K562 (cell line): ENCODE results near the gene IQUB. TPM values are rescaled to one million over a fixed set of nuclear protein-coding genes. Genes with fewer than 3 reads are reported as not detected.

Experiments
- ATAC-seq: fragments of 200-7000 bp; cut with Tn5 transposase; 3 replicates; pipeline ENCODE4 v1.9.1; 2020; ENCODE audit warnings: moderate library complexity
- BruUV-seq: library from RNA; stranded (reverse); fragments of 400-500 nt; replicated peaks from 2 replicates; lab custom pipeline; 2021; lab: Mats Ljungman, UMichigan
- CTCF ChIA-PET: fragments of 300-600 bp; formaldehyde crosslinking; extraction: SDS; loops from one replicate; lab custom pipeline; 2021; ENCODE audit warnings: low intra/inter-chr PET ratio; lab: Yijun Ruan, JAX
- POLR2A ChIA-PET: fragments of 300-600, 350-650 bp; sonication (Branson Sonifier 250); formaldehyde crosslinking; extraction: SDS; loops from one replicate; lab custom pipeline; 2021; ENCODE audit warnings: antibody characterized with exemption, inconsistent platforms; lab: Yijun Ruan, JAX
- DNase-seq, 4 experiments: peaks; one replicate each; pipeline versions ENCODE4 v3.0.0 to v3.0.0-alpha.2; 2011 to 2018; ENCODE audit warnings: low spot score in 3 of 4, mixed read lengths in 3 of 4; ENCODE audit errors: extremely low read depth in 1 of 4
- FAIRE-seq: peaks from 2 replicates; lab custom pipeline; 2011; peaks lifted over from hg19 to GRCh38; lab: Jason Lieb, UNC
- H2AFZ ChIP-seq: 2 replicates; pipeline ENCODE4 v1.6.0; 2011; ENCODE audit warnings: low read depth, low read length, control low read depth, inconsistent platforms
- H3K27ac ChIP-seq: fragments of 200-600 bp; 3 replicates; pipeline ENCODE4 v1.8.0; 2011; ENCODE audit warnings: low read depth, mild to moderate bottlenecking, control low read depth, inconsistent platforms, low read length, moderate library complexity, mixed read lengths; ENCODE audit errors: extremely low read depth
- H3K27me3 ChIP-seq, 2 experiments: fragments of 300-600 bp in 1 of 2; 2 replicates in 1 of 2; 3 replicates in 1 of 2; pipeline versions ENCODE4 v1.6.0 to v1.8.0; 2011; ENCODE audit warnings: inconsistent platforms in 2 of 2, low read length in 2 of 2, mild to moderate bottlenecking in 1 of 2, mixed read lengths in 1 of 2, moderate library complexity in 1 of 2; ENCODE audit not compliant: control insufficient read depth in 2 of 2, insufficient read depth in 2 of 2
- H3K36me3 ChIP-seq: fragments of 300-600 bp; 3 replicates; pipeline ENCODE4 v1.8.0; 2011; ENCODE audit warnings: mild to moderate bottlenecking, low read length, inconsistent platforms; ENCODE audit not compliant: control insufficient read depth, insufficient read depth
- H3K4me1 ChIP-seq, 2 experiments: fragments of 200-600 bp in 1 of 2; replicated peaks in 1 of 2; 2 replicates in 1 of 2; 3 replicates in 1 of 2; pipeline versions ENCODE4 v1.5.1 to v1.8.0; 2011; ENCODE audit warnings: inconsistent platforms in 2 of 2, low read length in 2 of 2, mild to moderate bottlenecking in 1 of 2, mixed read lengths in 1 of 2, moderate library complexity in 1 of 2; ENCODE audit not compliant: control insufficient read depth in 2 of 2, insufficient read depth in 2 of 2
- H3K4me2 ChIP-seq: 2 replicates; pipeline ENCODE4 v1.6.1; 2011; ENCODE audit warnings: low read length, control low read depth, inconsistent platforms, mixed read lengths; ENCODE audit not compliant: insufficient read depth
- H3K4me3 ChIP-seq: fragments of 200-600 bp; sonication (generic), shearing (Covaris generic); 2 replicates; pipeline ENCODE4 v1.5.1; 2016; ENCODE audit warnings: control low read depth, inconsistent platforms
- H3K79me2 ChIP-seq: fragments of 200-600 bp; 3 replicates; pipeline ENCODE4 v1.8.0; 2011; ENCODE audit warnings: low read length, inconsistent platforms; ENCODE audit not compliant: control insufficient read depth, insufficient read depth
- H3K9ac ChIP-seq, 2 experiments: 2 replicates each; pipeline versions ENCODE4 v1.6.0 to v1.6.1; 2011; ENCODE audit warnings: low read depth in 2 of 2, low read length in 2 of 2, control low read depth in 1 of 2, inconsistent platforms in 1 of 2, mild to moderate bottlenecking in 1 of 2, mixed read lengths in 1 of 2; ENCODE audit not compliant: insufficient read depth in 1 of 2
- H3K9me1 ChIP-seq: one replicate; pipeline ENCODE4 v1.6.0; 2011; ENCODE audit warnings: inconsistent platforms, mild to moderate bottlenecking, low read length, moderate library complexity; ENCODE audit not compliant: control insufficient read depth, insufficient read depth
- H3K9me3 ChIP-seq: replicated peaks from 2 replicates; pipeline ENCODE4 v1.5.1; 2011; ENCODE audit warnings: low read depth, low read length, inconsistent platforms; ENCODE audit not compliant: control insufficient read depth, insufficient read depth
- H4K20me1 ChIP-seq: replicated peaks from 2 replicates; pipeline ENCODE4 v1.6.1; 2011; ENCODE audit warnings: low read length, inconsistent platforms, mixed read lengths; ENCODE audit not compliant: control insufficient read depth, insufficient read depth
- ELF1 ChIP-seq: fragments of 200-800 bp; sonication (Bioruptor generic); IDR thresholded peaks from 2 replicates; pipeline ENCODE4 v1.6.1; 2016; ENCODE audit warnings: missing genetic modification characterization, missing compliant biosample characterization
- ETV1 ChIP-seq: fragments of 450-650 bp; conservative IDR thresholded peaks from 2 replicates; pipeline ENCODE4 v1.6.1; 2016; ENCODE audit warnings: missing genetic modification characterization, control low read depth, low read depth, missing compliant biosample characterization
- GTF3C2 ChIP-seq: IDR thresholded peaks from 3 replicates; pipeline ENCODE4 v1.6.1; 2011; ENCODE audit warnings: borderline replicate concordance, mild to moderate bottlenecking, moderate library complexity; ENCODE audit not compliant: insufficient read length; ENCODE audit errors: extremely low read depth
- HCFC1 ChIP-seq: IDR thresholded peaks from 2 replicates; pipeline ENCODE4 v1.6.1; 2012; ENCODE audit warnings: low read depth, low read length, improper control_type of control experiment
- HDGF ChIP-seq: fragments of 450-650 bp; IDR thresholded peaks from 2 replicates; pipeline ENCODE4 v1.6.1; 2016
- HNRNPK ChIP-seq: fragments of 200-400 bp; formaldehyde crosslinking; IDR thresholded peaks from one replicate; pipeline ENCODE4 v1.6.1; 2018; ENCODE audit warnings: mild to moderate bottlenecking, low read depth, low read length; ENCODE audit not compliant: poor library complexity, severe bottlenecking
- LCOR ChIP-seq: sonication (generic); formaldehyde crosslinking; IDR thresholded peaks from 2 replicates; pipeline ENCODE4 v1.8.0; 2022; ENCODE audit warnings: mild to moderate bottlenecking, missing genetic modification reagents
- MIER1 ChIP-seq: fragments of 450-650 bp; IDR thresholded peaks from 2 replicates; pipeline ENCODE4 v1.6.1; 2016; ENCODE audit warnings: antibody characterized with exemption, mild to moderate bottlenecking, low read depth
- RBM34 ChIP-seq: fragments of 200-400 bp; formaldehyde crosslinking; IDR thresholded peaks from 2 replicates; pipeline ENCODE4 v1.6.1; 2018; ENCODE audit warnings: low read length, borderline replicate concordance; ENCODE audit not compliant: insufficient read depth
- SLC30A9 ChIP-seq: fragments of 250-450 bp; sonication (Bioruptor Pico); IDR thresholded peaks from 2 replicates; pipeline ENCODE4 v1.8.0; 2022; ENCODE audit warnings: mild to moderate bottlenecking, moderate library complexity
- SMAD2 ChIP-seq: fragments of 150-350 bp; IDR thresholded peaks from 2 replicates; pipeline ENCODE4 v1.6.1; 2014; ENCODE audit warnings: low read depth, mild to moderate bottlenecking, low read length
- SOX6 ChIP-seq: fragments of 450-650 bp; IDR thresholded peaks from 2 replicates; pipeline ENCODE4 v1.6.1; 2014; ENCODE audit warnings: mild to moderate bottlenecking
- ZC3H4 ChIP-seq: sonication (generic); formaldehyde crosslinking; IDR thresholded peaks from 2 replicates; pipeline ENCODE4 v1.9.0; 2021; ENCODE audit warnings: missing genetic modification reagents, borderline replicate concordance
- ZNF224 ChIP-seq: sonication (generic); formaldehyde crosslinking; IDR thresholded peaks from 2 replicates; pipeline ENCODE4 v1.8.0; 2022; ENCODE audit warnings: mild to moderate bottlenecking, missing genetic modification reagents
- ZNF639 ChIP-seq, 2 experiments: fragments of 200-800 bp in 1 of 2; sonication (Bioruptor generic) in 1 of 2; sonication (generic) in 1 of 2; formaldehyde crosslinking in 1 of 2; IDR thresholded peaks in 1 of 2; conservative IDR thresholded peaks in 1 of 2; 2 replicates each; pipeline versions ENCODE4 v1.5.0 to v1.6.1; 2016 to 2020; ENCODE audit warnings: missing compliant biosample characterization in 1 of 2, missing genetic modification characterization in 1 of 2, missing genetic modification reagents in 1 of 2
- ZNF695 ChIP-seq: fragments of 450-650 bp; formaldehyde crosslinking; IDR thresholded peaks from 2 replicates; pipeline ENCODE4 v1.4.0; 2020; ENCODE audit warnings: mild to moderate bottlenecking, moderate library complexity
- ZNF79 ChIP-seq: fragments of 250-450 bp; sonication (Bioruptor Pico); IDR thresholded peaks from 2 replicates; pipeline ENCODE4 v1.4.0; 2020; ENCODE audit warnings: low read depth, mild to moderate bottlenecking, moderate library complexity
- whole genome bisulfite sequencing: fragments of 100-300 bp; shearing (Covaris generic); methylation state at CpG from one replicate; pipeline ENCODE4 v1.1.6; 2016; ENCODE audit warnings: low coverage, mixed read lengths; ENCODE audit not compliant: insufficient coverage; ENCODE audit errors: missing lambda C conversion rate; 5-methylcytosine and 5-hydroxymethylcytosine counted together
- in situ Hi-C: fragments of 300-500 bp; cut with MboI; formaldehyde crosslinking; loops from 4 replicates; pipeline ENCODE4 v1.15.0; 2018; ENCODE audit warnings: inconsistent platforms, mixed read lengths
- intact Hi-C: fragments of 100-400 bp; cut with micrococcal nuclease; formaldehyde crosslinking; loops from 2 replicates; pipeline ENCODE4 v1.14.2; 2022
- polyA plus RNA-seq, 8 experiments: library from polyadenylated mRNA; depleted of rRNA in 4 of 8; stranded (reverse) in 5 of 8; unstranded in 3 of 8; fragments of >200 nt; fragmentation: Nextera tagmentation in 2 of 8; fragmentation: Illumina TruSeq in 1 of 8; extraction: Ambion mirVana in 2 of 8; extraction: Trizol in 1 of 8; gene quantifications; 2 replicates each; pipeline versions ENCODE4 v1.2.1 to v1.2.3, GENCODE V29; 2011 to 2014; ENCODE audit warnings: inconsistent platforms in 1 of 8, missing spikeins in 1 of 8
- total RNA-seq, 7 experiments: library from RNA; depleted of rRNA in 6 of 7; stranded (reverse); fragments of >200 nt in 6 of 7; fragmentation: Illumina TruSeq in 2 of 7; extraction: Trizol in 2 of 7; gene quantifications; 2 replicates each; pipeline versions ENCODE4 v1.2.1 to v1.2.3, GENCODE V29; 2011 to 2021; ENCODE audit warnings: low replicate concordance in 1 of 7

IQUB gene
- total and polyA plus RNA-seq, 9 of the 15 experiments (the other 6 are each of a cell fraction or from before 2014, with no cell fraction given) = 0.62 to 2.6 (median 1.4) TPM

GRCh38 chr7:123498031-123498430 is 36.4 kb downstream of the IQUB start:
- ChIA-PET POLR2A (interaction anchor here (0.6 to 2.0 kb wide), 4 partner anchors 9 to 305 kb away, joined by 3 to 7 read pairs (median 4); no protein-coding TSS in a partner anchor), CTCF (interaction anchor here (1.1 kb wide), 1 partner anchor 39 kb away, joined by 4 read pairs; no protein-coding TSS in a partner anchor)
- no peaks in the 10 kb centered on the region for H3K9me3 ChIP-seq
- no peak overlapping the region for H3K4me2 ChIP-seq
- H3K9ac ChIP-seq = no peak overlapping the region
- no peaks in the 10 kb centered on the region for H4K20me1 ChIP-seq
- peak overlapping the region; percentile 55; the same call in 1 of the 3 replicates for H3K27ac ChIP-seq
- peak; percentile 19 for ATAC-seq
- TF ChIP-seq HCFC1 = no peak
- TF ChIP-seq RBM34 = no peak
- TF ChIP-seq GTF3C2 = no peak
- TF ChIP-seq LCOR (CRISPR knock-in tag) = no peak
- TF ChIP-seq ZNF695 (CRISPR knock-in tag) = no peak
- no peak for TF ChIP-seq ZNF639 (CRISPR knock-in tag; conservative IDR thresholded peaks at IDR 0.05 in 1 of 2, IDR thresholded peaks at IDR 0.05 in 1 of 2)
- no peak for TF ChIP-seq SLC30A9 (CRISPR knock-in tag)
- TF ChIP-seq MIER1 = no peak
- no peak for TF ChIP-seq ZNF224 (CRISPR knock-in tag)
- no peak for TF ChIP-seq SOX6
- TF ChIP-seq ZNF79 = no peak
- no peak for TF ChIP-seq ETV1 (tag)
- no peak for TF ChIP-seq HNRNPK
- no peak for TF ChIP-seq ZC3H4 (CRISPR knock-in tag)
- TF ChIP-seq ELF1 = no peak
- TF ChIP-seq HDGF = no peak
- no peak for TF ChIP-seq SMAD2
- H3K27me3 ChIP-seq = no peaks in the 10 kb centered on the region
- H3K79me2 ChIP-seq = no peaks in the 10 kb centered on the region
- H2AFZ ChIP-seq = peak overlapping the region; percentile 91
- H3K4me1 ChIP-seq = peaks cover 0 to 21% of the 10 kb centered on the region in 2 experiments; a peak in 4 of 5 replicates
- DNase-seq = no peak
- no TSS peak for BruUV-seq
- in situ Hi-C loops = no loop called here
- no peak for FAIRE-seq
- H3K4me3 ChIP-seq = no peak overlapping the region
- 35% methylated on average over 1 of the region's 1 CpG for WGBS
- intact Hi-C loops = no loop called here
- H3K9me1 ChIP-seq = no peaks in the 10 kb centered on the region
- no peaks in the 10 kb centered on the region; the same call in 2 of the 3 replicates for H3K36me3 ChIP-seq
